Neutrophil (primary cell): ENCODE measurements around the gene ASPRV1.

Experiments used
- H3K27ac ChIP-seq: fragments of 200-600 bp; sonication (generic); 2 replicates; pipeline ENCODE4 v1.5.1; 2016; ENCODE audit warnings: mild to moderate bottlenecking, moderate library complexity
- H3K27me3 ChIP-seq: fragments of 200-600 bp; sonication (generic); 2 replicates; pipeline ENCODE4 v1.6.0; 2016; ENCODE audit warnings: mild to moderate bottlenecking
- H3K36me3 ChIP-seq: fragments of 200-600 bp; sonication (generic); 2 replicates; pipeline ENCODE4 v1.5.1; 2017
- H3K4me1 ChIP-seq, 2 experiments: fragments of 200-600 bp in 1 of 2; sonication (generic) in 1 of 2; 1 replicate in 1 of 2; 2 replicates in 1 of 2; pipeline versions ENCODE4 v1.5.1 to v1.6.1; 2013 to 2016; ENCODE audit warnings: low read depth in 1 of 2, low read length in 1 of 2, mild to moderate bottlenecking in 1 of 2, moderate library complexity in 1 of 2; ENCODE audit not compliant: control insufficient read depth in 1 of 2, insufficient read depth in 1 of 2
- H3K4me3 ChIP-seq, 2 experiments: fragments of 200-600 bp in 1 of 2; sonication (generic) in 1 of 2; 1 replicate in 1 of 2; 2 replicates in 1 of 2; pipeline ENCODE4 v1.5.1; 2013 to 2016; ENCODE audit warnings: low read depth in 1 of 2, low read length in 1 of 2, mild to moderate bottlenecking in 1 of 2, moderate library complexity in 1 of 2
- H3K9me3 ChIP-seq: fragments of 200-600 bp; sonication (generic); 2 replicates; pipeline ENCODE4 v1.5.1; 2016
- TF ChIP-seq, protein P1 (sequence below): fragments of 200-600 bp; sonication (generic); IDR thresholded peaks from 2 replicates; pipeline ENCODE4 v1.5.1; 2016; ENCODE audit warnings: antibody characterized with exemption

ASPRV1 gene

DNA sequence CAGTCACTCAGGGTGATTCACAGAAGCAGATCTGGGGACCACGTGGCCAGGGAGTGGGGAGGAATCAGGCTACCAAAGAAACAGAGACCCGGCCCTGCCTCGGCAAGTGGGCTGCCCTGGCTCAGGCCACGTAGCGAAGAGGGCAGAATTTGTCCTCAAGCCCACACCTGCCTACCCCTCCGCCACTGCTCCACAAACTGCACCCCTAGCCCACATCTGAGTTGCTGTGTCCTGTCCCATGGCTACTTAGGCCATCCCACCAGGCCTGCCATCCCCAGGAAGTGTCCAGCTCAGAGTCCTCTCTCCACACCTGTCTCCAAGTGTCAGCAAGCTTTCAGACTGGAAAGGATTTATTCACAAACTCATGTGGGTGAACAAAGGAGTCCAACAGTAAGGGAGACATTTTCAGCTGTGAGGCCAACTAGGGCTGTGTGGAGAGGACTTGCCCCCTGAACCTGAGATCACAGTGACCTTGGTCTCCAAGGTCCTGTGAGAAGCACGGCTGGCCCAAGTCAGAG, 31.7 kb upstream of the ASPRV1 start:
- TF ChIP-seq, protein P1, sequence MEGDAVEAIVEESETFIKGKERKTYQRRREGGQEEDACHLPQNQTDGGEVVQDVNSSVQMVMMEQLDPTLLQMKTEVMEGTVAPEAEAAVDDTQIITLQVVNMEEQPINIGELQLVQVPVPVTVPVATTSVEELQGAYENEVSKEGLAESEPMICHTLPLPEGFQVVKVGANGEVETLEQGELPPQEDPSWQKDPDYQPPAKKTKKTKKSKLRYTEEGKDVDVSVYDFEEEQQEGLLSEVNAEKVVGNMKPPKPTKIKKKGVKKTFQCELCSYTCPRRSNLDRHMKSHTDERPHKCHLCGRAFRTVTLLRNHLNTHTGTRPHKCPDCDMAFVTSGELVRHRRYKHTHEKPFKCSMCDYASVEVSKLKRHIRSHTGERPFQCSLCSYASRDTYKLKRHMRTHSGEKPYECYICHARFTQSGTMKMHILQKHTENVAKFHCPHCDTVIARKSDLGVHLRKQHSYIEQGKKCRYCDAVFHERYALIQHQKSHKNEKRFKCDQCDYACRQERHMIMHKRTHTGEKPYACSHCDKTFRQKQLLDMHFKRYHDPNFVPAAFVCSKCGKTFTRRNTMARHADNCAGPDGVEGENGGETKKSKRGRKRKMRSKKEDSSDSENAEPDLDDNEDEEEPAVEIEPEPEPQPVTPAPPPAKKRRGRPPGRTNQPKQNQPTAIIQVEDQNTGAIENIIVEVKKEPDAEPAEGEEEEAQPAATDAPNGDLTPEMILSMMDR, result no peak
- Histone ChIP-seq H3K36me3 (peaks cover 38% of the 10 kb centered on the region), H3K4me1 (peaks cover 32 to 47% of the 10 kb centered on the region in 2 experiments), H3K27ac (peak overlapping the region; percentile 59), H3K27me3 (no peaks in the 10 kb centered on the region), H3K9me3 (no peaks in the 10 kb centered on the region), H3K4me3 (no peak overlapping the region)

DNA sequence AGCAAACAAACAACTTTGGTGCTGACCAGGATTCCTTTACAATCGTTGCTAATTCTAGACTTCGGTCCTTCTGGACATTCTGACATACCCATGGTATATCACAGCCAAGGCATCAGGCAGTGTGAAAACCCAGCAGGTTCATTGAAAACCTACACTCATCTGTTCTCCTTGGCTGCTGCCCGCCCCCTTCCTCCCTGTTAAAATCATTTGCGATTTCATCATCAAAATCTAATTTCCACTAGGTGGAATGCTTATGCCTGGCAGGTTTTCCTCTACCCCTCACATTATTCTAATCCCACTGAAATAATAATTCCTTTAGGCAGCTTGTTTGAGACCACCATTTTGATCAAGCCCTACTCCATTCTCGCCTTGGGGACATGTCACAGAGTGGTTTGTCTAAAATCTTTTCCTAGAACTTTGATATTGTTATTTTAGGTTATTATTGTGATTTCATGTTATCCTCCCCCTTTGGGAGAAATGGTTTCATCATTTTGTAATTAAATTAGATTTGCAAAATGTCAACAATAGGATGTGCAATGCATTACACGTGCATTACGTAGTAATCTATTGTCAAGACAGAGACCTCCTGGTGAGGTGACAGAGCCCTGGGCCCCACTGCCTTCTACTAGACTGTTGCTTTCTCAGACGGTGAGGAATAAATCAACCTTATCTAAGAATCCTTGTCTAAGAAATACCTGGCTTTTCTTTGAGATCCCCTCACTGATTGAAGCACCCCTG, 31.0 kb upstream of the ASPRV1 start:
- H3K4me1 ChIP-seq, result peaks cover 32 to 48% of the 10 kb centered on the region in 2 experiments
- peaks cover 38% of the 10 kb centered on the region for H3K36me3 ChIP-seq
- H3K27ac ChIP-seq, result peak overlapping the region; percentile 59
- TF ChIP-seq, protein P1, result no peak
- H3K27me3 ChIP-seq, result no peaks in the 10 kb centered on the region
- no peaks in the 10 kb centered on the region for H3K9me3 ChIP-seq
- no peak overlapping the region for H3K4me3 ChIP-seq

DNA sequence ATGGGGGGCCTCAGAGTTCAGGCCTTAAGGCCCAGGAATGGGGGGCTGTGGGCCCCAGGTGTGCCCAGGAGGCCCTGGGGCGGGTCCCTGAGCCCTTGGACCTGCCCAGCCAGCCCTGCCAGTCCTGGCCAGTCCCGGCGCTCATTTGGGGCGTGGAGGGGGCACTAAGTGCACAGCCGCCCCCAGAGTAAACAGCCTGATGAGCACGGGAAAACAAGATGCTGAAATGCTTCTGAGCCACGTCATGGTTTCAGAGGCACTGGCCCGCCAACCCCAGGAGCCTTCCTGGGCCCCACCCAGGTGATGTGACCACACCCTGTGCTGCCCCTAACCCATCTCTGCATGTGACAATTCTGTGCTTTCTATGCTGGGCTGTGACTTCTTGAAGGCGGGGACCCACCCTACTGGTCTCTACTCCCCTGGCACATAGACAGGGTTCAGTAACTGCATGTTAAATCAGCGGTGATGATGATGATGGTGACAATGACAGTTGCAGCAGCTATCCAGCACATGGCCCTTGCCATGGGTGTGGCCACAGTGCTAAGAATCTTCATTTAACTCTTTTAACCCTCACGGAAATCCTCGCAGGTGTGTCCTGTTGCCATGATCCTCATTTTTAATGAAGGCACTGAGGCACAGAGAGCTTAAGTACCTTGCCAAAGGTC, 28.1 kb upstream of the ASPRV1 start:
- Histone ChIP-seq H3K27ac (peak overlapping the region; percentile 100), H3K36me3 (peaks cover 19% of the 10 kb centered on the region), H3K27me3 (no peaks in the 10 kb centered on the region), H3K4me3 (no peak overlapping the region), H3K9me3 (no peaks in the 10 kb centered on the region), H3K4me1 (peaks cover 43 to 59% of the 10 kb centered on the region in 2 experiments)
- TF ChIP-seq, protein P1, result no peak

- Histone ChIP-seq H3K27ac (peak overlapping the region; percentile 100), H3K4me1 (peaks cover 49 to 64% of the 10 kb centered on the region in 2 experiments), H3K4me3 (no peak overlapping the region), H3K27me3 (no peaks in the 10 kb centered on the region), H3K36me3 (peaks cover 13% of the 10 kb centered on the region), H3K9me3 (no peaks in the 10 kb centered on the region)
- TF ChIP-seq, protein P1, result no peak
These were observed 27.6 kb upstream of the ASPRV1 start for GRCh38 chr2:69989009-69989408.

GRCh38 chr2:69988086-69988635, 26.7 kb upstream of the ASPRV1 start:
- H3K27me3 ChIP-seq, result no peaks in the 10 kb centered on the region

More at GRCh38 chr2:69988086-69988635, 26.7 kb upstream of the ASPRV1 start:
- H3K4me1 ChIP-seq, result peaks cover 57 to 68% of the 10 kb centered on the region in 2 experiments
- peak overlapping the region; percentile 100 for H3K27ac ChIP-seq
- TF ChIP-seq, protein P1, result no peak
- H3K4me3 ChIP-seq, result no peak overlapping the region
- no peaks in the 10 kb centered on the region for H3K9me3 ChIP-seq
- peaks cover 4% of the 10 kb centered on the region for H3K36me3 ChIP-seq
